Measurements from ENCODE around the gene SAMD4B.

GRCh38 chr19:39362682-39363657 is 20.7 kb downstream of the SAMD4B start:
- TF ChIP-seq POLR2A (IDR thresholded peaks at IDR 0.05) = no peak
- TF ChIP-seq, protein P1, sequence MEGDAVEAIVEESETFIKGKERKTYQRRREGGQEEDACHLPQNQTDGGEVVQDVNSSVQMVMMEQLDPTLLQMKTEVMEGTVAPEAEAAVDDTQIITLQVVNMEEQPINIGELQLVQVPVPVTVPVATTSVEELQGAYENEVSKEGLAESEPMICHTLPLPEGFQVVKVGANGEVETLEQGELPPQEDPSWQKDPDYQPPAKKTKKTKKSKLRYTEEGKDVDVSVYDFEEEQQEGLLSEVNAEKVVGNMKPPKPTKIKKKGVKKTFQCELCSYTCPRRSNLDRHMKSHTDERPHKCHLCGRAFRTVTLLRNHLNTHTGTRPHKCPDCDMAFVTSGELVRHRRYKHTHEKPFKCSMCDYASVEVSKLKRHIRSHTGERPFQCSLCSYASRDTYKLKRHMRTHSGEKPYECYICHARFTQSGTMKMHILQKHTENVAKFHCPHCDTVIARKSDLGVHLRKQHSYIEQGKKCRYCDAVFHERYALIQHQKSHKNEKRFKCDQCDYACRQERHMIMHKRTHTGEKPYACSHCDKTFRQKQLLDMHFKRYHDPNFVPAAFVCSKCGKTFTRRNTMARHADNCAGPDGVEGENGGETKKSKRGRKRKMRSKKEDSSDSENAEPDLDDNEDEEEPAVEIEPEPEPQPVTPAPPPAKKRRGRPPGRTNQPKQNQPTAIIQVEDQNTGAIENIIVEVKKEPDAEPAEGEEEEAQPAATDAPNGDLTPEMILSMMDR (IDR thresholded peaks at IDR 0.05) = no peak
- TF ChIP-seq POLR2AphosphoS5 (IDR thresholded peaks at IDR 0.05) = no peak

Measured in prostate gland (tissue), 2 donors.